KOPT-K1 (cell line): ENCODE results near the gene NAV2.

Source experiments
- H3K27ac ChIP-seq: fragments of 200-600 bp; sonication (generic); 2 replicates; pipeline ENCODE4 v1.5.1; 2016; ENCODE audit warnings: antibody characterized with exemption, mild to moderate bottlenecking, low read depth, low read length; ENCODE audit not compliant: poor library complexity, severe bottlenecking
- H3K36me3 ChIP-seq: fragments of 200-600 bp; sonication (generic); 2 replicates; pipeline ENCODE4 v1.5.1; 2017; ENCODE audit warnings: antibody characterized with exemption, mild to moderate bottlenecking, low read length, moderate library complexity; ENCODE audit not compliant: insufficient read depth
- H3K9me3 ChIP-seq: fragments of 200-600 bp; sonication (generic); 2 replicates; pipeline ENCODE4 v1.5.1; 2017; ENCODE audit warnings: antibody characterized with exemption, low read length, mild to moderate bottlenecking; ENCODE audit not compliant: insufficient read depth, poor library complexity, severe bottlenecking

Gene NAV2

DNA sequence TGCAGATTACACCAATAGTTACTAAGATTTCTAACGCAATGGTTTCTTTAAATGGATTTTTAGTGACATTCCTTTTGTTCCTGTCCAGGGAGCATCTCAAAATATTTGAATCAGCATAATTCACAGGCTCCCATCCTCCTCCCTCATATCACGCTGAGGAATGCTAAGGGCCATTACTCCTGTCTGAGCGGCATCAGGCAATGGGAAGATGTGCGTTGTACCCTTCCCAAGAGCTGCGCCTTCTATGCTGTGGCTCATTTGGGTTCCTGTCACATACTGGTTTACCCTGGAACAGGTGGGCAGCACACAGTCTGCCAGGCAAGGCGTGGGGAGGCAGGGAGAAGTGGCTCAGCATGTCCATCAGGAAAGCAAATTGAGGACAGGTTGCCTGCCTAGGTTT is 325.8 kb downstream of the NAV2 start:
- Histone ChIP-seq H3K36me3 (no peaks in the 10 kb centered on the region), H3K9me3 (no peaks in the 10 kb centered on the region), H3K27ac (no peak overlapping the region)

GRCh38 chr11:20038972-20039371 is 326.3 kb downstream of the NAV2 start:
- H3K9me3 ChIP-seq, result no peaks in the 10 kb centered on the region
- no peak overlapping the region for H3K27ac ChIP-seq
- H3K36me3 ChIP-seq, result no peaks in the 10 kb centered on the region

GRCh38 chr11:20041499-20041898 is 328.9 kb downstream of the NAV2 start:
- Histone ChIP-seq H3K36me3 (no peaks in the 10 kb centered on the region), H3K27ac (no peak overlapping the region), H3K9me3 (no peaks in the 10 kb centered on the region)

DNA sequence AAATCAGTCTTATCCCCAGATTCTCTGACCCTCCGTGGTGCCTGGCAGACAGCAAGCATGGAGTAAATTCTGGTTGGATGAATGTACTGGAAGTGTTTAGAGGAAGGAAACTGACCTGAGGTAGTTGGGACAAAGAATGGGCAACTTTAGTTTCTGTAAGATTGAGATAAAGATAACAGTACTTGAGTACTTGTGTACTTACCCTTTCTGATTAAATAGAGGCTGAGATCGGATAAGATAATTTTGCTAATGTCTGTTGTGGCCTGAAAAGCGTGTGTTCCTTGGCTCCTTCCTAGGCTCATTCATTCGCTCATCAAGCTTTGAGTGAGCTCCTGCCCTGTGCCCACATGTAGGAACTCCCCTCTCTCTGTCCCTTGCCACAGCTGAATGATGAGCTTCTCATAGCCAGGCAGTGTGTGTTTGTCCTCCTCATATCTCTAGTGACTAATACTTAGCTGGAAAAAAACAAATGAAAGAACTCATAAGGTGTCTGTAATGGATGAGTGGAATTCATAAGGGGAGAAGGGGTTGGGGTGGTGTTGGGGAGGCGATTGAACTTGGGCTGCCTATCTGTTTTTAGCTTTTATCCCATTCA is 329.5 kb downstream of the NAV2 start:
- H3K36me3 ChIP-seq, result no peaks in the 10 kb centered on the region
- no peak overlapping the region for H3K27ac ChIP-seq
- H3K9me3 ChIP-seq, result no peaks in the 10 kb centered on the region

DNA sequence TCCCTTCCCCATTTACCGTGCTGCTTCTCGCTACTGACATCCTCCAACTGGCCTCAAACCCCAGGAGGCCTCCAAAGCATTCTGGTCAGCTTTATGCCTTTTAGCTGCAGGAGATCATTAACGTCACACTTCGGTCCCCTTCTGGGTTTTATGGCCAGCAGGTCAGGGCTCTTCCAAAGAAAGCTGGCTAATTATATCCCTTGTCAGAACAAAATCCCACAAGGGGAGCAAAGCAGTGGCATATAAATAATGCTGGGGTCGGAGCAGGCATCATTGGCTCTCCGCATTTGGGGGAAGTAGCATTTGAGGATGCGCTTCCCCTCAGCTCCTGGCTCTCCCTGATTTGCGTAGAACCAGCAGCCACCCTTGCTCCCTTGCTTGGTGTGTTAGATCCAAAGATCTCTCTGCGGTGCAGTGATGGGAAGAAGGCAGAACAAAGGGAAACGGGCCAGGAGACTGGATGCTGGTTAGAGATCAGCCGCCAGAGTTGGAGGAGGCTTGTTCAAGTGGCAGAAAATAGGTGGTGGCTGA is 330.2 kb downstream of the NAV2 start:
- no peak overlapping the region for H3K27ac ChIP-seq
- no peaks in the 10 kb centered on the region for H3K36me3 ChIP-seq
- no peaks in the 10 kb centered on the region for H3K9me3 ChIP-seq

DNA sequence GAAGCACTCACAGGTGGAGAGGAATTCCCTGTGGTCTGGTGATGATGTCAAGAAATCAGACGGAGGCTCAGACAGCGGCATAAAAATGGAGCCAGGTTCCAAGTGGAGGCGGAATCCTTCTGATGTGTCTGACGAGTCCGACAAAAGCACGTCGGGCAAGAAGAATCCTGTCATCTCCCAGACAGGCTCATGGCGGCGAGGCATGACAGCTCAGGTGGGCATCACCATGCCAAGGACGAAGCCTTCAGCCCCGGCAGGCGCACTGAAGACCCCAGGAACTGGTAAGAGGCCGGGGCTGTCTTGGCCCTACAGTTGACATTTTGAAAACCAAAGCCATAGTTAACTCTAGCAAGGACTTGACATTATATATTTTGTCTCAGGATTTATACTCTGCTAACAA is 331.4 kb downstream of the NAV2 start:
- no peaks in the 10 kb centered on the region for H3K9me3 ChIP-seq
- no peaks in the 10 kb centered on the region for H3K36me3 ChIP-seq
- H3K27ac ChIP-seq, result no peak overlapping the region

DNA sequence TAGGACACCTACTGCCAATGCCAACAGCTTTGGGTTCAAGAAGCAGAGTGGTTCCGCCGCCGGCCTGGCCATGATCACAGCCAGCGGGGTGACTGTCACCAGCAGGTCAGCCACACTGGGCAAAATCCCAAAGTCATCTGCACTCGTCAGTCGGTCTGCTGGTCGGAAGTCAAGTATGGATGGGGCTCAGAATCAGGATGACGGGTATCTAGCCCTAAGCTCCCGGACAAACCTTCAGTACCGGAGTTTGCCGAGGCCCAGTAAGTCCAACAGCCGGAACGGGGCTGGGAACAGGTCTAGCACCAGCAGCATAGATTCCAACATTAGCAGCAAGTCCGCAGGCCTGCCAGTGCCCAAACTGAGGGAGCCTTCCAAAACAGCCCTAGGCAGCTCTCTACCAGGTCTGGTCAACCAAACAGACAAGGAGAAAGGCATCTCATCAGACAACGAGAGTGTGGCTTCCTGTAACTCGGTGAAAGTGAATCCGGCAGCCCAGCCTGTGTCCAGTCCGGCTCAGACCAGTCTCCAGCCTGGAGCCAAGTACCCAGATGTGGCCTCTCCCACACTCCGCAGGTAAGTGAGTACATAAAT is 332.6 kb downstream of the NAV2 start:
- H3K27ac ChIP-seq, result no peak overlapping the region
- H3K36me3 ChIP-seq, result no peaks in the 10 kb centered on the region
- H3K9me3 ChIP-seq, result no peaks in the 10 kb centered on the region

DNA sequence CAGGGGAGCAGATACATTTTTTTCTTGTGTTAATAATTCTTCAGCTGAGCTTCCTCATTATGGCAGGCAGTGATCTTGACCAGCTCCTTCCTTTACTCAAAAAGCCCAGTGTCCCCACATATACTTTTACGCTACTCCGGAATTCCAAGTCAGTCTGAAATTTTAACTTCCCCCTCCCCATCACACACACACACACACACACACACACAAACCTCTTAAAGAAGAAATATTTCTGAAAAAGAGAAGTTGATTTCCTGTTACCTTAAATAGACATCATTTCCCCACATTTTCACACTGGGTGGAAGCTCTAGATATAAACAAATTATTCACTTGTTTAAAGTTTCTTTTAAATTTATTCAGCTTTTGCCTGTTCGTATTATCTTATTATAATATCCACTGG is 333.8 kb downstream of the NAV2 start:
- Histone ChIP-seq H3K9me3 (no peaks in the 10 kb centered on the region), H3K36me3 (no peaks in the 10 kb centered on the region), H3K27ac (no peak overlapping the region)

GRCh38 chr11:20047006-20047768 is 334.6 kb downstream of the NAV2 start:
- Histone ChIP-seq H3K36me3 (no peaks in the 10 kb centered on the region), H3K9me3 (no peaks in the 10 kb centered on the region), H3K27ac (no peak overlapping the region)

- no peaks in the 10 kb centered on the region for H3K36me3 ChIP-seq
- H3K9me3 ChIP-seq, result no peaks in the 10 kb centered on the region
- H3K27ac ChIP-seq, result no peak overlapping the region
Observed at GRCh38 chr11:20047769-20048154, 335.1 kb downstream of the NAV2 start.

DNA sequence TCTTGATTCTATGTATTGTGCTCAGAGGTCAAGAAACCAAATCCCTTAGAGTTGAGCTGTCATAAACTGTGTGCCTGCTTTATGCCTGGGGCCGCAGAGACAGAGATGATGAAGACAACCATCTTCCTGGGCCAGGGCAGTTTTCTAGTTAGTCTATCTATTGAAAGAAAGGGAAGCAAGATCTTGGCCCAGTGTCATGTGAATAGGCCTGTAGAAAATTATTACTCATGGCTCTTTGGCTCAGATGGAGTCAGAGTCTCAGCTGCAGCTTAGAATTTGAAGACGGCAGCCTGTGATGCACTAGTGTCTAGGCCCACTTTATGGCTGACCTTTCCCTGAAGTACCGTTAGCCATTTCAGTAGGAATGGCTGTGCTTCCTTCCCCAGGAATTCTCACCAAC is 335.6 kb downstream of the NAV2 start:
- Histone ChIP-seq H3K27ac (no peak overlapping the region), H3K9me3 (no peaks in the 10 kb centered on the region), H3K36me3 (no peaks in the 10 kb centered on the region)

- Histone ChIP-seq H3K27ac (no peak overlapping the region), H3K36me3 (no peaks in the 10 kb centered on the region), H3K9me3 (no peaks in the 10 kb centered on the region)
Observed at GRCh38 chr11:20048707-20049106, 336.1 kb downstream of the NAV2 start.

DNA sequence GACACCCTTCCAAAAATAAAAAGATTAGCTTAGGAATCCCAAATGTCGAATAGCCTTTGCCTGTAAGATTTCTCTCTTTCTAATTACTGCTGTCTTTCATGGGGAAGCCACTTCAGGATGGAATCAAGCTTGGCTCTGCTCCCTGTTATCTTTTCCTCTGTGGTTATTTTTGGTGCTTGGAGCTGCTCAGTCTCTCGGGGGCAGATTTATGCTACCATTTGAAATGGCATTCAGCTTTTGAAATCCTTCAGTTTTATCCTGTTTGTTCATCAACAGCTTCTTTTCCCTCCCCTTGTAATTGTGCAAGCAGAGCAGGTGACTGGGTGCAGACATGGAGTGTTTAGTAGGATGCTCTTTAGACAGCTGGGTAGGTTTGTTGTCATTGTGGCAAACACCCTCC is 336.6 kb downstream of the NAV2 start:
- Histone ChIP-seq H3K36me3 (no peaks in the 10 kb centered on the region), H3K9me3 (no peaks in the 10 kb centered on the region), H3K27ac (no peak overlapping the region)

DNA sequence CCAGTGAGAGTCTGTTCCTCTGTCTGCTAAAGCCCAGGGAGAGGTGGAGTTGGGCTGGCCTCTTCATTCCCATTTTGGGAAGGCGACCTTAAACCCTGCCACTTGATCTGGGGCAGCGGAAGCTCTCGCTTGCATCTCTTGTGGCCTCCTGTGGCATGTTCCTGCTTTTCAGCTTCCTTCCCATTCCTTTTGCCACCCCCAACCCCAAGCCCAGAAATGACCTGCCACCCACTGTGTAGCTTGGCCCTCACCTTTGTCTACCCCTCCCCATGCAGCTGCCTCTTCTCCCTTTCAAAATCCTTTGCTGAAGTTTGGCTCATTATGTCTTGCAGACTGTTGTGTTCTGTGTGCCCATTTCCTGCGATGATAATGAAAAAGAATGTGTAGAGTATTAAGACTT is 337.4 kb downstream of the NAV2 start:
- Histone ChIP-seq H3K36me3 (no peaks in the 10 kb centered on the region), H3K9me3 (no peaks in the 10 kb centered on the region), H3K27ac (no peak overlapping the region)

GRCh38 chr11:20050551-20051333 is 338.1 kb downstream of the NAV2 start:
- H3K36me3 ChIP-seq, result no peaks in the 10 kb centered on the region
- no peaks in the 10 kb centered on the region for H3K9me3 ChIP-seq
- H3K27ac ChIP-seq, result no peak overlapping the region
